ENCODE data around the gene SRPK2. TPM values are rescaled to one million over a fixed set of nuclear protein-coding genes. Genes with fewer than 3 reads are reported as not detected.
A peak's percentile ranks its signal among the peaks of the same experiment; 100 is the strongest.

Gene SRPK2
- total and polyA plus RNA-seq, 2 of the 8 experiments (the other 6 are each of a cell fraction or from before 2014, with no cell fraction given): 10.0 to 47.1 TPM

- WGBS, 2 experiments (ENCODE audit: extremely low coverage in 1 of 2, insufficient coverage in 1 of 2, insufficient read length in 1 of 2, insufficient replicate concordance in 2 of 2, low coverage in 1 of 2, low lambda C conversion rate in 2 of 2, missing lambda C conversion rate in 1 of 2): 86% methylated on average over 9 of the region's 9 CpGs; no CpG with 5 or more reads in 1 of the 2 experiments
- FAIRE-seq: no peak
- H3K36me3 ChIP-seq (ENCODE audit: control insufficient read depth in 2 of 4, insufficient read depth in 4 of 4, low read length in 3 of 4): no peaks in the 10 kb centered on the region
These were observed 118.6 kb downstream of the SRPK2 start for GRCh38 chr7:105270117-105270516.

More at GRCh38 chr7:105270117-105270516, 118.6 kb downstream of the SRPK2 start:
- Histone ChIP-seq H3K9ac (replicated peaks in 1 of 4; ENCODE audit: extremely low read depth in 1 of 4, low read depth in 3 of 4, low read length in 3 of 4) (no peak overlapping the region), H3K27me3 (replicated peaks in 1 of 4; ENCODE audit: control insufficient read depth in 3 of 4, extremely low read depth in 1 of 4, insufficient read depth in 3 of 4, low read length in 3 of 4) (no peaks in the 10 kb centered on the region), H2BK15ac (ENCODE audit: low read length) (no peak overlapping the region), H2BK20ac (ENCODE audit: low read length) (no peak overlapping the region), H3K4ac (replicated peaks; ENCODE audit: insufficient read length, low read depth, low read length) (no peak overlapping the region), H3K4me1 (replicated peaks in 1 of 4; ENCODE audit: control insufficient read depth in 3 of 4, insufficient read depth in 4 of 4, low read length in 3 of 4) (peaks cover 0 to 4% (median under 1%) of the 10 kb centered on the region in 4 experiments; a peak in 3 of 7 replicates), H3K23me2 (ENCODE audit: low read depth, low read length) (no peaks in the 10 kb centered on the region), H4K91ac (replicated peaks; ENCODE audit: insufficient read length, low read length) (no peak overlapping the region), H3K9me3 (ENCODE audit: insufficient read depth in 2 of 2, low read depth in 1 of 2, low read length in 1 of 2) (no peaks in the 10 kb centered on the region), H3K4me2 (ENCODE audit: insufficient read depth in 1 of 2, low read depth in 2 of 2, low read length in 2 of 2) (no peak overlapping the region), H3K4me3 (ENCODE audit: extremely low read depth in 1 of 4, insufficient read depth in 2 of 4, low read depth in 3 of 4, low read length in 4 of 4) (no peak overlapping the region), H3K14ac (ENCODE audit: insufficient read length) (no peak overlapping the region), H4K5ac (ENCODE audit: insufficient read length, low read depth, low read length) (no peak overlapping the region), H3K56ac (replicated peaks; ENCODE audit: insufficient read length, low read depth, low read length) (no peak overlapping the region), H2BK12ac (ENCODE audit: low read depth, low read length) (no peak overlapping the region), H3K79me1 (ENCODE audit: low read depth, low read length) (no peaks in the 10 kb centered on the region), H2AK5ac (ENCODE audit: low read depth, low read length) (no peak overlapping the region), H3K27ac (ENCODE audit: low read depth, low read length) (no peak overlapping the region), H2AFZ (ENCODE audit: low read length) (no peak overlapping the region), H2BK120ac (replicated peaks; ENCODE audit: low read depth, low read length) (no peak overlapping the region), H3K23ac (ENCODE audit: insufficient read length) (no peak overlapping the region), H3K18ac (ENCODE audit: extremely low read depth, low read length) (no peak overlapping the region), H4K20me1 (replicated peaks in 1 of 2; ENCODE audit: control insufficient read depth in 1 of 2, insufficient read depth in 2 of 2, low read length in 2 of 2) (no peaks in the 10 kb centered on the region), H3K79me2 (ENCODE audit: control insufficient read depth in 1 of 2, insufficient read depth in 2 of 2, low read length in 2 of 2) (peaks cover 0 to 53% of the 10 kb centered on the region in 2 experiments; a peak in 2 of 4 replicates), H2BK5ac (ENCODE audit: low read depth, low read length) (no peak overlapping the region), H4K8ac (ENCODE audit: extremely low read depth, insufficient read depth, low read length) (no peak overlapping the region)
- CTCF ChIA-PET (ENCODE audit: partially characterized antibody): no interaction called here
- DNase-seq (ENCODE audit: low read depth in 1 of 2, low spot score in 2 of 2): peak in 1 of 2 experiments; percentile 3
- POLR2A ChIA-PET (ENCODE audit: partially characterized antibody): no interaction called here
- TF ChIP-seq TAF7 (optimal IDR thresholded peaks at IDR 0.05; ENCODE audit: borderline replicate concordance, low read depth, low read length) (no peak), MAX (IDR thresholded peaks at IDR 0.05) (peak; percentile 36; the same call in 1 of the 2 replicates)
